ENCODE measurements around the gene MATN3.
A peak's percentile ranks its signal among the peaks of the same experiment; 100 is the strongest.

The MATN3 gene

GRCh38 chr2:20005891-20006470 lies 6.5 kb downstream of the MATN3 start:
- no peak for DNase-seq (ENCODE audit: low read depth in 2 of 2, low spot score in 1 of 2)

GRCh38 chr2:20005067-20005627 lies 7.3 kb downstream of the MATN3 start:
- DNase-seq (ENCODE audit: low read depth in 2 of 2, low spot score in 1 of 2): no peak

GRCh38 chr2:20001361-20001863 lies 11.1 kb downstream of the MATN3 start:
- no peak for DNase-seq (ENCODE audit: low read depth in 2 of 2, low spot score in 1 of 2)

- no peak for DNase-seq (ENCODE audit: low read depth in 2 of 2, low spot score in 1 of 2)
Observed at GRCh38 chr2:19993731-19994130, 18.7 kb downstream of the MATN3 start.

- DNase-seq (ENCODE audit: low read depth in 2 of 2, low spot score in 1 of 2): no peak
Observed at GRCh38 chr2:19991895-19992294, 20.6 kb downstream of the MATN3 start.

- no peak for DNase-seq (ENCODE audit: low read depth in 2 of 2, low spot score in 1 of 2)
Observed at GRCh38 chr2:19990416-19990728, 22.1 kb downstream of the MATN3 start.

GRCh38 chr2:19989667-19990415 lies 22.6 kb downstream of the MATN3 start, which contains the start of gene WDR35:
TSS of gene WDR35 (minus strand) at chr2:19990105. CDS start at chr2:19990015, 90 bp downstream.
- DNase-seq (ENCODE audit: low read depth in 2 of 2, low spot score in 1 of 2): peak; percentile 77 to 88

- DNase-seq (ENCODE audit: low read depth in 2 of 2, low spot score in 1 of 2): no peak
Observed at GRCh38 chr2:19989342-19989666, 23.2 kb downstream of the MATN3 start.

- DNase-seq (ENCODE audit: low read depth in 2 of 2, low spot score in 1 of 2): no peak
Observed at GRCh38 chr2:19988600-19988999, 23.9 kb downstream of the MATN3 start.

GRCh38 chr2:19987936-19988335 lies 24.5 kb downstream of the MATN3 start:
- DNase-seq (ENCODE audit: low read depth in 2 of 2, low spot score in 1 of 2): no peak

- no peak for DNase-seq (ENCODE audit: low read depth in 2 of 2, low spot score in 1 of 2)
Observed at GRCh38 chr2:19982268-19982667, 30.2 kb downstream of the MATN3 start.

GRCh38 chr2:19979932-19980331 lies 32.5 kb downstream of the MATN3 start:
- no peak for DNase-seq (ENCODE audit: low read depth in 2 of 2, low spot score in 1 of 2)

- DNase-seq (ENCODE audit: low read depth in 2 of 2, low spot score in 1 of 2): no peak
Observed at GRCh38 chr2:19973466-19973865, 39.0 kb downstream of the MATN3 start.

- DNase-seq (ENCODE audit: low read depth in 2 of 2, low spot score in 1 of 2): no peak
Observed at GRCh38 chr2:19971691-19972090, 40.8 kb downstream of the MATN3 start.

GRCh38 chr2:19963386-19963785 lies 49.1 kb downstream of the MATN3 start:
- no peak for DNase-seq (ENCODE audit: low read depth in 2 of 2, low spot score in 1 of 2)

- DNase-seq (ENCODE audit: low read depth in 2 of 2, low spot score in 1 of 2): peak in 1 of 2 donors; percentile 20
Observed at GRCh38 chr2:19955544-19956422, 56.7 kb downstream of the MATN3 start.

GRCh38 chr2:19949071-19949470 lies 63.4 kb downstream of the MATN3 start:
- DNase-seq (ENCODE audit: low read depth in 2 of 2, low spot score in 1 of 2): no peak

GRCh38 chr2:19947184-19947940 lies 65.1 kb downstream of the MATN3 start:
- DNase-seq (ENCODE audit: low read depth in 2 of 2, low spot score in 1 of 2): no peak

- no peak for DNase-seq (ENCODE audit: low read depth in 2 of 2, low spot score in 1 of 2)
Observed at GRCh38 chr2:19944205-19944845, 68.1 kb downstream of the MATN3 start.

GRCh38 chr2:19943189-19943588 lies 69.3 kb downstream of the MATN3 start:
- DNase-seq (ENCODE audit: low read depth in 2 of 2, low spot score in 1 of 2): no peak

All from stimulated activated CD8-positive, alpha-beta memory T cell treated with anti-CD3 and anti-CD28 coated beads, Interleukin-4, amount 100 ng/mL, for 1 hour (primary cell).